ENCODE measurements around the gene PLB1.

The PLB1 gene

DNA sequence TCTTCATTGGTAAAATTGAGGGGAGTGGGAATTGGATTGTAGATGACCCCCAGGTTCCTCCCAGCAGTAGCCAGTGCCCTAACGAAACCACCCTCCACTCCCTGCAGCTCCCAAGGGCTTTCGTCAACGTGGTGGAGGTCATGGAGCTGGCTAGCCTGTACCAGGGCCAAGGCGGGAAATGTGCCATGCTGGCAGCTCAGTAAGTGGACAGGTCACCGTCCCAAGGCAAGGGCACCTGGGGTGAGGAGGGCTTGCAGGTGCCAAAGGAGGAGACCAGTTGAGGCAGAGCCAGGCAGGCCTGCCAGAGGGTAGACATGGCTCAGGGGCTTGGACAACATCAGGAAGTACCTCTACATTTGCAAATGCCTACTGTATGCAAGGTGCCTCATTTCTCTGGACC is 133.1 kb downstream of the PLB1 start:
- DNase-seq (ENCODE audit: low spot score): no peak

DNA sequence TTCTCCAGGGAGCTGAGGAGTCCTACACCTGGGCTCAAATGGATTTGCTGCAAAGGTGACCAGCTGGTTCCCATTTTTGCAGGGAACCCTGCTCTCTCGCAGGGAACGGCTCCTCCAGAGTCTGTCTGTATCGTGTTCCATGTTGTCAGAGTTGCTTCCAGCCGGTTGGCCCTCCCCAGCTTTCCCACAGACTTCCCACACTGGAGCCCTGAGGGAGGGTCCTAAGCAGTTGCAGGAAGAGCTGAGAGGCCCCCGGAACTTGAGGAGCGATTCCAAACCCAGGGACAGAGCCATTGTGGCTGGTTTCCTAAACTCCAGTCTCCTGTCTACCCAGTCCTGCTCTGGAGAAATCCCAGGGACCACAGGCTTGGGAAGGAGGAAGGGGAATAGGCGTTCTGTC is 134.1 kb downstream of the PLB1 start:
- no peak for DNase-seq (ENCODE audit: low spot score)

DNA sequence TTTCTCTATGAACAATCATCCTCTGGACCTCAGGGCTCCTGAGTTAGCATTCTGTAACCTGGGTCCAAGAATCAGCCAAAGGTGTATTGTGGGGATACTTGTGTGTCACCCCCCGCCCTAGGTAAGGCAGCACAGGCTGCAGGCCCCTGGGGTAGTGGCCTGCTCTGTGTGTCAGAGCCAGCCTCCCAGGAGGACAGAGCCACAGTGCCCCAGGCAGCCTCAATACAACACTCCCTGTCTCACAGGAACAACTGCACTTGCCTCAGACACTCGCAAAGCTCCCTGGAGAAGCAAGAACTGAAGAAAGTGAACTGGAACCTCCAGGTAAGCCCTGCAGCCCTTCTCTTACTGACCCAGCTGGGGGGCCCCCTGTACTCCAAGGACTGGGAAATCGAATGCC is 134.5 kb downstream of the PLB1 start:
- no peak for DNase-seq (ENCODE audit: low spot score)

DNA sequence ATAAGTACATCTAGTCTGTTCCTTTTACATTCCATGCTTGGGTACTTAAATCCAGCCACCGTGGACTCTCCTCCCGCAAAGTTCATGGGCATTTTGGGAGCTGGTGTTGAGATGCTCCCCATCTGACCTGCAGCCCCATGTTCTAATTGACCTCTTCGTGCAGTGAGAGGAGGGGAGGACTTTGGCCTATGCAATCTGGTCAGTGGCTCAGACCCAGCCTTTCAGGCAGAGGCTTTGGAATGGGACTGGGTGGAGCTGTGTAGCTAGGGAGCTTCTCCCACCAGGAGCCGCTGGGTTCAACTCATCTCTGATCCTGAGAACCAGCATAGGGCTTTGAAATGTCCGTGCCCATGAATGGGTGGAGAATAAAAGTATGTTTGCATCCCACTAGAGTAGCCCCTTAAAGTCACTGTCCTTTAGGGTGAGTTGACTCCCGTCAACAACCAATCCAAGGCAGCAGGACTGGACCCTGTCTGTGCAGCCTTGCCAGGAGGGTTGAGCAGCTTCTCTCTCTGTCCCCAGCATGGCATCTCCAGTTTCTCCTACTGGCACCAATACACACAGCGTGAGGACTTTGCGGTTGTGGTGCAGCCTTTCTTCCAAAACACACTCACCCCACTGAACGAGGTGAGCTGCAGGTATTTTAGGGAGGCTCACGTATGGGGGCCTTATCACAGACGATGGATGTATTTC is 135.8 kb downstream of the PLB1 start:
- DNase-seq (ENCODE audit: low spot score): no peak

DNA sequence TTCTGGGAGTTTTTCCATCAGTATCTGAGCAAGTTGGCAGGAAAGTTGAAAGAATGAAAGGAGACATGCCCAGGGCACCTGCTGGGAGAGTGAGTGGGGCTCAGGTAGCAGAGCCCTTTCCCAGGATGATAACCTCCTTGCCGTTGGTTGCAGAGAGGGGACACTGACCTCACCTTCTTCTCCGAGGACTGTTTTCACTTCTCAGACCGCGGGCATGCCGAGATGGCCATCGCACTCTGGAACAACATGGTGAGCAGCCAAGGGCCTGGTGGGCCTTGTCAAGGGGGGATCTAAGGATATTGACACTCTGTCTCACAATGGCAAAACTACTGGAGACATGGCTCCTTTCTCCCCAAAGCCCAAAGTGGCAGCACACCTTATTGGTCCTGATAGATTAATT is 136.9 kb downstream of the PLB1 start:
- no peak for DNase-seq (ENCODE audit: low spot score)

DNA sequence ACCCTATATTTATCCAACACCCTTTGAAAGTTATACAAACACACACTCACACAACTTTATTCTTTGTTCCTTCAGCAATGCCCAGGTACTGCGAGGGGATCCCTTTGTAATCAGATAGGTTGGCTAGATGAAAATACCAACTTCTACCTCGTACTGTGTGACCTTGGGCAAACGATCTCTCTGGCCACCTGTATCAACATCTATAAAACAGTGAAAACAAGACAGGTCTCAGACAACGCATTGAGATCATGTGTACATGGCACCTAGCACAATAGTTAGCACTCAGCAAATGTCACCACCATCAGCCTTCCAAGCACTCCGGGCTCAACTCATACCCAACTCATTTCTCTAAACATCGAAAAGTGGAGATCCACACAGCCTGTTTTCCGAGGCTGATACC is 137.3 kb downstream of the PLB1 start:
- no peak for DNase-seq (ENCODE audit: low spot score)

DNA sequence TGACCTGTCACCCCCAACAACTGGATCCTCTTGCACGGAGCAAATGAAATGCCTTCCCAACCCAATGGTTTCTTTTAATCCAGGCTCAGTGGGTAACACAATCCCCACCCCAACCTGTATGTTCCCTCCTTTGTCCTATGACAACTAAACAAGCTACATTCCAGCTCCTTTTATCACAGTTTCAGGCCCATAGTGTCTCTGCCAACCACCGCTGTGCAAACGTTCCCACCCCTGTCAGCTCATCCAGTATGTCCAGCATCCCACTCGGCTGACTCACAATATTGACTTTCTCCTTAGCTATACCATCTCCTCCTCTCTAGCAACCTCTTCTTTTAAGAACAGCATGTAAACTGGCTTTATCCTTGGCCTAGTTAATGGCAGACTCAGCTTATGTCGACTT is 137.9 kb downstream of the PLB1 start:
- DNase-seq (ENCODE audit: low spot score): no peak

DNA sequence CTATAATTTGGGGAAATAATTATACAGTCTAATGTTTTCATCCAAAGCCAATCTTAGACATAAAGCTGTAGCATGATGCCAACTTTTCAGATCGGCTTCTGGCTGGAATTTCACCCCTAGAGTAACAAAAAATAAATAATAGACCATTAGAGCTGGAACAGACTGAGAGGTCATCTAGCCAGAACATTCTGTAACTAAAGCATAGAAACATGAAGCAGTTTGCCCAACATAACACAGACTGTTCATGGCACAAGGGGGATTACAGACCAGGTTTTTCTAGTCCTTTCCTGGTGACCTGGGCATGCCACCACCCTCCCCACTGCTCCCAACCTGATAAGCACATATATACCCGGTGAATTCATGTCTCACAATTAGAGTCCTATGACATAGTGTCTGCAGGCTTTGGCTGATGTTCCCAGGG is 139.3 kb downstream of the PLB1 start:
- no peak for DNase-seq (ENCODE audit: low spot score)

DNA sequence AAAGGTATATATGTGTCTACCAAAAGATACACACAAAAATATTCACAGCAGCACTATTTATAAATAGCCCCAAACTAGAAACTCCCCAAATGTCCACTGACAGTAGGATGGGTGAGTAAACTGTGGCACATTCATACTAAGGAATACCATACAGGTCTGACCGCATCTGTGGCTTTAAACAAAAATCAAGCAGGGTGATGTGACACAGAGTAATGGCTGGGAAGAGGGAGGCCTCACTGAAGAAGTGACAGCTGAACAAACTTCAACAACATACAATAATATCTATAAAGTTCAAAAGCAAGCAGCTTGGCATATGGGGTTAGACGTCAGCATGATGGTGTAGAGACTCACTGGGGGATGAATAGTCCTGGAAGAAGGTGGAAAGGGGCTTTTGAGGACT is 140.6 kb downstream of the PLB1 start:
- no peak for DNase-seq (ENCODE audit: low spot score)

DNA sequence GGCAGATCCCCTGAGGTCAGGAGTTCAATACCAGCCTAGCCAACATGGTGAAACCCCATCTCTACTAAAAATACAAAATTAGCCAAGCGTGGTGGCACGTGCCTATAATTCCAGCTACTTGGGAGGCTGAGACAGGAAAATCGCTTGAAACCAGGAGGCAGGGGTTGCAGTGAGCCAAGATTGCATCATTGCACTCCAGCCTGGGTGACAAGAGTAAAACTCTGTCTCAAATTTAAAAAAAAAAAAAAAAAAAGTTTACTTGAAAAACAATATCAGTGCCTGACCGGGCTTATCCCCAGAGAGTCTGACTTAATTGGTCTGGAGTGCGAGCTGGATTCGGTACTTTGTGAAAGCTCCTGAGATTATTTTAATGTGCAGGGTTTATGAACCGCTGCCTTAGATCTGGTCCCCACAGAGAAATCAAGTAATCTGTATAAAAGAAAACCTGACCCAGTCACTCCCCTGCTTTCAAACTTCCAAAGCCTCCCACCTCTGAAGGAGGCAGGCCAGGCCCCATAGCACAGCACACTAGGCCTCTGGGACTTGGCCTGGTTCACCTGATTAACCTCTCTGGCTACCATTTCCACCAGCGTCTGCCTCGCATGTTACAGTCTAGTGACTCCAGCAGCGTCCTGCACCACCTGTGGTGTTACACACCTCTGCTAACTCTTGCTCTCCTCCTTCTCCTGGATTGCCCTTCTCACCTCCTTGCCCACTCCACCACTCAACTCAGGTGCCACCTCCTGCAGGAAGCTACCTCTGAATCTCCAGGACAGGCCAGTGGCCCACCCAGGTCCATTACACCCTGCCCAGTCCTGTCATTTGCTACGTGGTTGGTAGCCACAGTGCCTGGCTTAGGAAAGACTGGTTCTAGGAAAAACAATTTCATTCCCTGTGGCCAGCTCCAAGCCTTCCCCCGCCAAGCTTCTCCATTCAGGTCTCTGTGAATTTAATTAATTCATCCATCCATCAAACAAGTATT is 141.5 kb downstream of the PLB1 start:
- no peak for DNase-seq (ENCODE audit: low spot score)

DNA sequence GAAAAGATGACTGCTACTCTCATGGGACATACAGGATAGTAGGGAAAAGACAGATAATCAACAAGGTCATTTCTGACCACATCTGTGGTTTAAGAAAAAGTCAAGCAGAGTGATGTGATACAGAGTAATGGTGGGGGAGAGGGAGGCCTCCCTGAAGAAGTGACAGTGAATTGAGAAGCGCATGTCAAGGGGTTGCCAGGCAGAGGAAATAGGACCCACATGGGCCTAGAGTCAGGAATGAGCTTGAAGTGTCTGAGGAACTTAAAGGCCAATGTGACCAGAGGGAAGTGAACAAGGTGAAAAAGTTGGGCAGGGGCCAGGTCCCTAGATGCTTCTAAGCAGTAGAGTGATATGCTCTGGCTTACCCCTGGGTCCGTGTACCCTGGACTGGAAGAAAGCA is 142.2 kb downstream of the PLB1 start:
- no peak for DNase-seq (ENCODE audit: low spot score)

DNA sequence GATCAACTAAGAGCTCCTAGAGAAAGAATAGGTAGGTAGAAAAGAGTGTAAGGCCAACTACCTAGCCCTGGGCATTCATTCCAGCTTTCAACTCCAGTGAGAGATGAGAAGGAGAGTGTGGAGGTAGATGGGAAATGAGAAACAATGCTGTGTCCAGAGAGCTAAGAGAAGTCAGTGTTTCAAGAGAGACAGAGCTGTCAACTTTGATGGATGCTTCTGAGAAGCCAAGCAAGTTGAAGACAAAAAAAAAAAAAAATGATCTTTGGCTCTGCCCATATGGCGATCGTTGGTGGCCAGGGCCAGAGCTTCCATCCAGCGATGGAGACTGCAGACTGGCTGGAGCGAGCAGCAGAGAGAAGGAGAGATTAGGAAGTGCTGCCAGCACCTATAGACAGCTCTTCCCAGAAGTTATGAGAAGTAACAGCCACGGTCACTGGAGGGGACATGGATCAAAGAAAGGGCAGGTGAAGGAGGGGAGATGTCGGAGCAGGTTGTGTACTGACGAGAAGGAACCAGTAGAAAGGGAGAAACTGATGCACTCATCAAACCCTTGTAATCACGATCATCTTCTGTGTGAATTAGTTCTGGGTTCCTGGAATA is 143.3 kb downstream of the PLB1 start:
- no peak for DNase-seq (ENCODE audit: low spot score)

DNA sequence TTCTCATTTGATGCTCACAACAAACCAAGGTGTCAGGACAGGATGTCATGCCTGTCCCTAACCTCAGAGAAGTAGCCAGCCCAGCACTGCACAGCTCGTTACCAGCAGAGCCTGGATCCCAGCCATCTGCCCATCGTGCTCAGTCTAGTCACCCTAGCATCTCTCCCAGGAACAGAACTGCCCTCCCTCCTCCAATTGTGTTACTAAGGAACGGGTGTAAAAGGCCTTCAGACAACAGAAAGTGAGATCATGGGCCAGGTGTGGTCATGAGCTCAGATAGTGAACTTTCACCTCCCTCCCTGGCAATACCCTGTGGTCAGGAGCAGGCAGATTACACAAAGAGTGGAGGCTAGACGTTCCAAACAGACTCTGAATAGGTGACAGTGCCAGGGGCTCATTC is 144.0 kb downstream of the PLB1 start:
- no peak for DNase-seq (ENCODE audit: low spot score)

DNA sequence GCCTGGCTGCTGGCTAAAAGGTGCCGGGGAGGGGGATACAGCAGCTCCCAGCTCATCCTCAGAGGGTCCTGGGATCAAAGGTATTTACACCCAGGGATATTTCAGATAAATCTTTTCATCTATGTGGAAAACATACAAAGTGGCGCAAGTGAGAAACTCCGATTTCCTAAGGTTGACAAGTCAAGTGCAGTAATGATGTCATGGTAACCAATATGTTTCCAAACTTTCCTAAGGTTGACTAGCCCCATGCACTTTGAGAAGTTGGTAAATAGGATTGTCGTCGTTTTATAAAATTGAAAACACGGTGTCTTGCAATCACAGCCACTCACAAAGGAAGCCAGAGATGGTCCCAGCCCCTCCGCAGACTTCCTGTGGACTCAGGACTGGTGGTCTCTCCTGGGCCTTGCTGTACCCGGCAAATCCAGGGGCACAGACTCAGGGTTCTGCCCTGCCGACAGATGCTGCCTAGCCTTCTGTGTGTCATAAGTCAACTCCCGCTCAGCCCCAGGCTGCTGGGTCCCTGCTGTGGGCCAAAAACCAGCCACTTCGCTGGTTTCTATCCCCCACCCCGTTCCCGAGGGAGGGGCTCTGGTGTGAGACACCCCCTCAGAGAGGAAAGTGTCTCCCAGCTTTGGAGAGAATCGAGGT is 144.5 kb downstream of the PLB1 start:
- DNase-seq (ENCODE audit: low spot score): no peak

DNA sequence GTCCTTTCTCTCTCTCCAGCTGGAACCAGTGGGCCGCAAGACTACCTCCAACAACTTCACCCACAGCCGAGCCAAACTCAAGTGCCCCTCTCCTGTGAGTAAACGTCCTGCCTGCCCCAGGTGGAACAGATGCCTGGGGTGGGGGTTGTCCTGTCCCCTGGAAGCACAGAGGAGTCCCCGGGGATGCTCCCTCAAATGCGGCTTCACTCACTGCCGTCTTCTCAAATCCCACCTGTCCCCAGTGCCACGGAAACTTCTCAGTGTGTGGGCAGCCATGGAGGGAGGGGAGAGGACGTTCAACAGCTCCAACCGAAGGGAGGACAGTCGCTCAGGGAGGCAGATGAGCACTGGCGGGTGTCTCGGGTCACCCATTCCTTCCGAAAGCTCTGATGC is 145.0 kb downstream of the PLB1 start:
- no peak for DNase-seq (ENCODE audit: low spot score)

DNA sequence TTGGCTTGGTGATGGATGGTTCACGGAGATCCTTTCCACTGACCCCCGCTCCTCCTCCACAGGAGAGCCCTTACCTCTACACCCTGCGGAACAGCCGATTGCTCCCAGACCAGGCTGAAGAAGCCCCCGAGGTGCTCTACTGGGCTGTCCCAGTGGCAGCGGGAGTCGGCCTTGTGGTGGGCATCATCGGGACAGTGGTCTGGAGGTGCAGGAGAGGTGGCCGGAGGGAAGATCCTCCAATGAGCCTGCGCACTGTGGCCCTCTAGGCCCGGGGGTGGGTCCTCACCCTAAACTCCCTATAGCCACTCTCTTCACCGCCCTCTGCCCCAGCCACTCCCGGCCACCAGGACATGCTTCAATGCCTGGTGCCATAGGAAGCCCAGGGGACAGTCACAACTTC is 146.9 kb downstream of the PLB1 start:
- DNase-seq (ENCODE audit: low spot score): no peak

DNA sequence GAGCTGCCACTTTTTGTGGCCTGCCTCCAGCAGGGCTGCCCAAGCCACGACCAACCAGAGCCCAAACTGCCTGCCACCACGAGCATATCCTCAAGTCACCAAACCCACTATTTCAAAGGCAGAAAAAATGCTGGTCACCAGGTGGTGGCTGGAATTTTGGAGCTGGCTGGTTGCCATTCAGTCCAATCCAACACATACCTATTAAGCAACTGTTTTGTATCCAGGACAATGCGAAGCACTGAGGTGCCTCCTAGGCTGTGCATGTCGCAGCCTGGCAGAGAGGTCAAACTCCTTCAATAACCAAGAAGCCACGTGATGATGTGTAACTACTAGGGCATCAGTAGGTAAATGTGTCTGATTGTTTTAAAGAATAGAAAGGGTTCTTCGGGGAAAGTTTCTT is 147.5 kb downstream of the PLB1 start:
- no peak for DNase-seq (ENCODE audit: low spot score)

DNA sequence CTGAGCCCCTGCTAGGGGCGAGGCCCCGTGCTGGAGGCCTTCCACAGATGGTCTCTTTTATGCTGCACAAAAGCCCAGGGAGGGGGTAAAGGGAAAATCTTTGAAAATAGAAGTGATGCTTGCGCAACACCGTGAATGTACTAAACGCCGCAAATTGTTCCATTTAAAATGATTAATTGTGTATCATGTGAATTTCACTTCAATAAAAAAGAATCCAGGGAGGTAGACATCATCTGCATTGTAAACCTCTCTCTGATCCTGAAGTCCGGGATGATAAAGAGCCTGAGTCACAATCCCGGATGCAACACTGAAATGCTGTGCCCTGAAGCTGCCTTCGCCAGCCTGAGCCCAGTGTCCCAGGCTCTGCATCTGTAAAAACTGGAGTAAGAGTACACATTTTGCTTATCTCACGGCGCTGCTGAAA is 148.1 kb downstream of the PLB1 start:
- no peak for DNase-seq (ENCODE audit: low spot score)

DNA sequence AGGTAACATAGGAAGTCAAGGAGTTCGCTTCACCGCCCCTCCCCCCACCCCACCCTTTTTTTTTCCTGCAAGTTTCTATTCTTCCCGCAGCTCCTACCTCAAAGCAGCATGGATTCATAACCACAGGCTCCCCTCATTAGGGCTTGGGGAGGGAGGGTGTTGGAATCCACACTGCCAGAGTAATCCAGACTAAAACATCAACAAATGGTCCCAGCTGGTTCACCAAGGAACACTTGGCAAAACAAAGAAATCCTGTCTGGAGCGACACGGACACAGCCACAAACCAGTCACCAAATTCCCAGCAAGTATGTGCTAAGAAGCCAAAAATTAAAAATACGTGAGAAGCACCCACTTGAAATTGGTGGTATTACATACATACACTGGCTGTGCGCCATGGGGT is 148.9 kb downstream of the PLB1 start:
- DNase-seq (ENCODE audit: low spot score): no peak

DNA sequence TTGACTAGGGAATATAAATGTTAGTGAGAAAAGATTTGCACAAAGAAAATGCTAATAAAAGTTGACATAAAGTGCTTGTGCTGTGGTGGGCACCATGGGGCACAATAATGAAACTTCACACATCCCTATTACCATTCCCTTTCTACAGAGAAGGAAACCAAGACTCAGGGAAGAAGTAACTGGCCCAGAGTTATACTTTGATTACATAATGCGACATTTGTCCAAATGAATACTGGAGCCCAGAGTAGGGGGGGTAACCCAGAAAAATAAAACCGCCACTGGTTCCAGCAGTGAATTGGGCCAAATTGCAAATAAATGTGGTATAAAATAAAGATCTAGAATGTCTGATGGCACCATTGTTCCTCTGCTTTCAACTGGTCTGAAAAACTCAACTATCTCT is 149.7 kb downstream of the PLB1 start:
- DNase-seq (ENCODE audit: low spot score): no peak

DNA sequence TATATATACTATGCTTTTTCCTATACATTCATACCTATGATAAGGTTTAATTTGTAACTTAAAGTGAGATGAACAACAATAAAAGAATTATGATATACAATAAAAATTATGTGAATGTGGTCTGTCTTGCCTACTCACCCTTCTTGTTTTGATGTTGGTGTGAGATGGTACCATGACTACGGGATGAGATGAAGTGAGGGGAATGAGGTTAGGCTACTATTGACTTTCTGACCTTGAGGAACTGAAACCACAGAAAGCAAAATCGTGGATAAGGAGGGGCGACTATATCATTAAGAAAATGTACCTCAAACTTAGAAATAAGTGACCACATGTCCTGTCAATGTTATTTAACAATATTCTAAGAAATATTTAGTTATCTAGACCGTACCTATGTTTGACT is 151.8 kb downstream of the PLB1 start:
- DNase-seq (ENCODE audit: low spot score): no peak

DNA sequence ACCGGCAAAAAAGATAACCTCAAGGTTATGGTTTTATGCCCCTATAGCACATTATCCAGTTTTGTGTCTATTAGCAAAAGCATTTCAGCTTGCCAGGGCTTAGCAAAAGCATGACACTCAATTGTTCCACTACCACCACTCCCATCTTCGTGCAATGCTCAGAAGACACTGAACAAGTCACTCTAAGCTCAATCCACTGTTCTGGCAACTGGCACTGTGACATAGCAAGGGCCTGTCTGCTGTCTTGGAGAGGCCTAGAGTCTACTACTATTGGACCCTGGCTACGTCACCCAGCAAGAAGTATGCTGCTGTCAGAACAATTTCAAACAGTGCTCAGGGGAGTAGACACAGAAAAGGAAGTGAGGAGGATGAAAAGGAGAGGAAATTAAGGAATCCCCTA is 152.3 kb downstream of the PLB1 start:
- DNase-seq (ENCODE audit: low spot score): no peak

Data from hematopoietic multipotent progenitor cell treated with erythropoietin and hydrocortisone succinate and interleukin-3 and kit ligand, for 15 days (in vitro differentiated cells).